H1 (cell line): ENCODE measurements around the gene CEP41.

ENCODE experiments used
- BCL11A ChIP-seq, 2 experiments: IDR thresholded peaks; one replicate each; pipeline ENCODE4 v1.6.1; 2011; ENCODE audit warnings: low read depth in 2 of 2, low read length in 2 of 2, mild to moderate bottlenecking in 2 of 2
- BRCA1 ChIP-seq: IDR thresholded peaks from 2 replicates; pipeline ENCODE4 v1.6.1; 2012; ENCODE audit warnings: low read depth, low read length, improper control_type of control experiment
- CREB1 ChIP-seq: IDR thresholded peaks from 2 replicates; pipeline ENCODE4 v1.6.1; 2012; ENCODE audit warnings: inconsistent platforms
- EGR1 ChIP-seq: IDR thresholded peaks from 2 replicates; pipeline ENCODE4 v1.6.1; 2011; ENCODE audit warnings: low read depth, low read length, borderline replicate concordance
- EZH2 ChIP-seq: fragments of 200-600 bp; sonication (generic); IDR thresholded peaks from 2 replicates; pipeline ENCODE4 v1.7.1; 2012; ENCODE audit warnings: low read depth, mild to moderate bottlenecking, moderate library complexity, low read length, inconsistent platforms; ENCODE audit not compliant: severe bottlenecking
- KDM1A ChIP-seq: fragments of 200-600, 300-600 bp; sonication (generic); IDR thresholded peaks from 2 replicates; pipeline ENCODE4 v1.7.1; 2016; ENCODE audit warnings: mild to moderate bottlenecking, low read length, borderline replicate concordance
- KDM5A ChIP-seq: fragments of 200-600 bp; IDR thresholded peaks from 2 replicates; pipeline ENCODE4 v1.7.1; 2012; ENCODE audit warnings: mild to moderate bottlenecking, low read length, inconsistent platforms, mixed read lengths
- POLR2A ChIP-seq, 2 experiments: IDR thresholded peaks; 1 replicate in 1 of 2; 2 replicates in 1 of 2; pipeline ENCODE4 v1.6.1; 2011; ENCODE audit warnings: low read depth in 2 of 2, low read length in 2 of 2, mild to moderate bottlenecking in 2 of 2; ENCODE audit errors: control extremely low read depth in 1 of 2
- SIRT6 ChIP-seq: IDR thresholded peaks from one replicate; pipeline ENCODE4 v1.7.1; 2012; ENCODE audit warnings: low read length, inconsistent platforms
- TF ChIP-seq, protein P1 (sequence below): IDR thresholded peaks from 2 replicates; pipeline ENCODE4 v1.6.1; 2012; ENCODE audit warnings: inconsistent platforms
- TF ChIP-seq, protein P2 (sequence below), 3 experiments: IDR thresholded peaks; 1 replicate in 2 of 3; 2 replicates in 1 of 3; pipeline versions ENCODE4 v1.5.1 to v1.6.1; 2011; ENCODE audit warnings: low read length in 3 of 3, mild to moderate bottlenecking in 3 of 3, inconsistent platforms in 2 of 3, low read depth in 1 of 3, moderate library complexity in 1 of 3; ENCODE audit not compliant: insufficient read depth in 1 of 3; ENCODE audit errors: control extremely low read depth in 1 of 3

- TF ChIP-seq, protein P1, sequence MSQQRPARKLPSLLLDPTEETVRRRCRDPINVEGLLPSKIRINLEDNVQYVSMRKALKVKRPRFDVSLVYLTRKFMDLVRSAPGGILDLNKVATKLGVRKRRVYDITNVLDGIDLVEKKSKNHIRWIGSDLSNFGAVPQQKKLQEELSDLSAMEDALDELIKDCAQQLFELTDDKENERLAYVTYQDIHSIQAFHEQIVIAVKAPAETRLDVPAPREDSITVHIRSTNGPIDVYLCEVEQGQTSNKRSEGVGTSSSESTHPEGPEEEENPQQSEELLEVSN: no peak
- TF ChIP-seq KDM5A: no peak
- TF ChIP-seq EZH2: no peak
- TF ChIP-seq CREB1: no peak
- no peak for TF ChIP-seq KDM1A
- TF ChIP-seq POLR2A (IDR thresholded peaks at IDR 0.05; ENCODE audit: control extremely low read depth in 1 of 2, low read depth in 2 of 2, low read length in 2 of 2): no peak
- no peak for TF ChIP-seq BCL11A (IDR thresholded peaks at IDR 0.05; ENCODE audit: low read depth in 2 of 2, low read length in 2 of 2)
- no peak for TF ChIP-seq EGR1
- TF ChIP-seq, protein P2, sequence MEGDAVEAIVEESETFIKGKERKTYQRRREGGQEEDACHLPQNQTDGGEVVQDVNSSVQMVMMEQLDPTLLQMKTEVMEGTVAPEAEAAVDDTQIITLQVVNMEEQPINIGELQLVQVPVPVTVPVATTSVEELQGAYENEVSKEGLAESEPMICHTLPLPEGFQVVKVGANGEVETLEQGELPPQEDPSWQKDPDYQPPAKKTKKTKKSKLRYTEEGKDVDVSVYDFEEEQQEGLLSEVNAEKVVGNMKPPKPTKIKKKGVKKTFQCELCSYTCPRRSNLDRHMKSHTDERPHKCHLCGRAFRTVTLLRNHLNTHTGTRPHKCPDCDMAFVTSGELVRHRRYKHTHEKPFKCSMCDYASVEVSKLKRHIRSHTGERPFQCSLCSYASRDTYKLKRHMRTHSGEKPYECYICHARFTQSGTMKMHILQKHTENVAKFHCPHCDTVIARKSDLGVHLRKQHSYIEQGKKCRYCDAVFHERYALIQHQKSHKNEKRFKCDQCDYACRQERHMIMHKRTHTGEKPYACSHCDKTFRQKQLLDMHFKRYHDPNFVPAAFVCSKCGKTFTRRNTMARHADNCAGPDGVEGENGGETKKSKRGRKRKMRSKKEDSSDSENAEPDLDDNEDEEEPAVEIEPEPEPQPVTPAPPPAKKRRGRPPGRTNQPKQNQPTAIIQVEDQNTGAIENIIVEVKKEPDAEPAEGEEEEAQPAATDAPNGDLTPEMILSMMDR (IDR thresholded peaks at IDR 0.05; ENCODE audit: control extremely low read depth in 1 of 3, insufficient read depth in 1 of 3, low read depth in 1 of 3, low read length in 3 of 3): no peak
- no peak for TF ChIP-seq BRCA1
- no peak for TF ChIP-seq SIRT6
Observed at GRCh38 chr7:130433301-130433700, 7.5 kb downstream of the CEP41 start.
